ENCODE results near the gene TUNAR. TPM values are rescaled to one million over a fixed set of nuclear protein-coding genes. Genes with fewer than 3 reads are reported as not detected.

The TUNAR gene
- total and polyA plus RNA-seq, 9 donors = 0.04 to 0.93 (median 0.13) TPM; not detected in 1

DNA sequence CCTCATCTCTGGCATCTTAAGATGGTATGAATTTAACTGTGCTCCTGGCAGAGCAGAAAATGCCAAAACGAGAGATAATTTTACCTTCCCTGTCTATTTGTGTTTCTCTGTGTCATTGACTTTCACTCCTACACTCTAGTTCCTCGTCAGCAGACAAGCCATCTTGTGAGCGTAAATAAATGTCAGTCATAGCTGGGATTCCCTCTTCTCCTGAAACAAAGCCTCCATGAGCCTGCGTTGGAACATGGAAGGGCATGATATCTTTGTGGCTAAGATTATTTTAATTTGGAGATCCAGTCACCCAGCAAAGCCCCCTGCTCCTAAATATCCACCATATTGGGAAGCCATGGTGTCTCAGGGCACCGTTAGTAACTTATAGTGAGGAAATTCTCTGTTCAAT, 37.8 kb upstream of the TUNAR start:
- H3K9me3 ChIP-seq (replicated peaks; ENCODE audit: control insufficient read depth, low read depth, low read length) = no peaks in the 10 kb centered on the region

DNA sequence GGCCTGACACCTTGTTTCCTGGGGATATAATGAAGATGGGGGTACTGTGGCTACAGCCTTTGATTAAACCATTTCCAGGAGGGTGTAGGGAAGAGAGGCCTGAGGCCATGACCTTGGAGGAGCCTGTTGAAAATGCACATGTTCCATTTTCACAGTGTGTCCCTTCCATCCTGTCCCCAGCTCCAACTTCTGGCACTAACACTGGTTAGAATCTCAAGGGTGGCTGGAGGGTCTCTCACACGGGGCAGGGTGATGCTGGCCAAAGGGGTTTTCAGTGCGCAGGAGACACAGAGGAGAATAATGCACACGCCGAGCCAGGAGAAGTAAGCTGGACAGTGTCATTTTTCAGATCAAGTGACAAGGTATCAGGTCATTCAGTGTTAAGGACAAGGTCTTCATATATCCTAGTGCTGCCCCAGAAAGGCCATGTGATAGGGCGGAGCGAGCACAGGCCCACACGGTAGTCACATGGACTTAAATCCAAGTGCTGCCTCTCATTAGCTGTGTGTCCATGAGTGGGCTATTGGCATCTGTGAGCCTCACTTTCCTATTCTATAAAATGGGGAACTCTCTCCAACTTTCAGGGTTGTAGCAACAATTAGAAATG, 36.4 kb upstream of the TUNAR start:
- no peaks in the 10 kb centered on the region for H3K36me3 ChIP-seq (ENCODE audit: control insufficient read depth, insufficient read depth, low read length)
- H3K4me1 ChIP-seq (ENCODE audit: control insufficient read depth, insufficient read depth, low read length) = no peaks in the 10 kb centered on the region
- no peak overlapping the region for H3K4me3 ChIP-seq (ENCODE audit: low read length)
- no peaks in the 10 kb centered on the region for H3K9me3 ChIP-seq (replicated peaks; ENCODE audit: control insufficient read depth, low read depth, low read length)
- H3K27me3 ChIP-seq (ENCODE audit: control insufficient read depth, insufficient read depth, low read length) = no peaks in the 10 kb centered on the region
- 75% methylated on average over 4 of the region's 7 CpGs for WGBS (ENCODE audit: insufficient coverage)
- DNase-seq = no peak
- H3K27ac ChIP-seq (ENCODE audit: low read length) = no peak overlapping the region

More for the DNA sequence above, 37.8 kb upstream of the TUNAR start:
- H3K27ac ChIP-seq (ENCODE audit: low read length) = no peak overlapping the region
- peaks cover 2% of the 10 kb centered on the region for H3K27me3 ChIP-seq (ENCODE audit: control insufficient read depth, insufficient read depth, low read length)
- no peak for DNase-seq
- WGBS (ENCODE audit: insufficient coverage) = no CpG with 5 or more reads among the region's 5 CpGs
- no peaks in the 10 kb centered on the region for H3K4me1 ChIP-seq (ENCODE audit: control insufficient read depth, insufficient read depth, low read length)
- H3K36me3 ChIP-seq (ENCODE audit: control insufficient read depth, insufficient read depth, low read length) = no peaks in the 10 kb centered on the region
- H3K4me3 ChIP-seq (ENCODE audit: low read length) = no peak overlapping the region

DNA sequence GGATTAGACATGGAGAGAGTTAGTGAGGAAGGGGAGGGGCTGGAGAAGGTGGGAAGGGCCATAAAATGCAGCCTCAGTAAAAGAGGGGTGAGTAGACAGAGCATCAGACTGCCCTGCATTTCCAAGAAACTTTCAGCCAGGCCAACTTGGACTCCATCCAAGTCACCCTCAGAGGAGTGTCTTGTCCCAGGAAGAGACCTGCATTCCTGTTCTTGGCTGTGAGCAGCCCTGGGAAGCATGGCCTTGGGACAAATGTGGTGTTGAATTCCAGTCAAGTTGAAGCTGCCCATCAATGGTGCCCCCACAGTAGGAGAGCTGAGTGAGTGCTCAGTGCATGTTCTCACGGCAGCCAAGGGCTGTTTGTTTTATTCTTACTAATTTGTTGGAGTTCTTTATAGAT, 35.0 kb upstream of the TUNAR start:
- WGBS (ENCODE audit: insufficient coverage) = no CpG with 5 or more reads among the region's 1 CpG
- H3K4me3 ChIP-seq (ENCODE audit: low read length) = no peak overlapping the region
- no peaks in the 10 kb centered on the region for H3K9me3 ChIP-seq (replicated peaks; ENCODE audit: control insufficient read depth, low read depth, low read length)
- no peak overlapping the region for H3K27ac ChIP-seq (ENCODE audit: low read length)
- no peaks in the 10 kb centered on the region for H3K27me3 ChIP-seq (ENCODE audit: control insufficient read depth, insufficient read depth, low read length)
- no peaks in the 10 kb centered on the region for H3K4me1 ChIP-seq (ENCODE audit: control insufficient read depth, insufficient read depth, low read length)
- H3K36me3 ChIP-seq (ENCODE audit: control insufficient read depth, insufficient read depth, low read length) = no peaks in the 10 kb centered on the region
- no peak for DNase-seq

DNA sequence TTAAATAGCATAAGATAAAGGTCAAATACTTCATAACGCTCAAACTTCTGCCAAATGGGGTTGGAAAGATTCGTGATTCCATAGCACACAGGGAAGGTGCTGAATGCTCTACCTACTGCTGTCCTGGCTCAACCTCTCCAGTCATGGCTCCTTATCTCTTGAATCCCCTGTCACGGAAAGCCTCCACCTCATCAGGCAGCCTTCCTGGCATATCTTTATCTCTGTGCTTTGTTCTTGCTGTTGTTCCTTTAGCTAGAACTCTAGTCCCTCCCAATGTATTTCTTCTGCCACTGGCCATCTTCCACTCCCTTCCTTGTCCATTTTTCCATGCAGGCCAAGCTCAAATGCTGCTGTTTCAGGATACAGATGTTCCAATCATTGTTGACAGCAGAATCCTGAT, 26.9 kb upstream of the TUNAR start:
- Histone ChIP-seq H3K9me3 (replicated peaks; ENCODE audit: control insufficient read depth, low read depth, low read length) (no peaks in the 10 kb centered on the region), H3K4me1 (ENCODE audit: control insufficient read depth, insufficient read depth, low read length) (no peaks in the 10 kb centered on the region), H3K4me3 (ENCODE audit: low read length) (no peak overlapping the region), H3K27ac (ENCODE audit: low read length) (no peak overlapping the region), H3K27me3 (ENCODE audit: control insufficient read depth, insufficient read depth, low read length) (no peaks in the 10 kb centered on the region), H3K36me3 (ENCODE audit: control insufficient read depth, insufficient read depth, low read length) (no peaks in the 10 kb centered on the region)
- 80% methylated on average over 3 of the region's 3 CpGs for WGBS (ENCODE audit: insufficient coverage)
- DNase-seq = no peak

DNA sequence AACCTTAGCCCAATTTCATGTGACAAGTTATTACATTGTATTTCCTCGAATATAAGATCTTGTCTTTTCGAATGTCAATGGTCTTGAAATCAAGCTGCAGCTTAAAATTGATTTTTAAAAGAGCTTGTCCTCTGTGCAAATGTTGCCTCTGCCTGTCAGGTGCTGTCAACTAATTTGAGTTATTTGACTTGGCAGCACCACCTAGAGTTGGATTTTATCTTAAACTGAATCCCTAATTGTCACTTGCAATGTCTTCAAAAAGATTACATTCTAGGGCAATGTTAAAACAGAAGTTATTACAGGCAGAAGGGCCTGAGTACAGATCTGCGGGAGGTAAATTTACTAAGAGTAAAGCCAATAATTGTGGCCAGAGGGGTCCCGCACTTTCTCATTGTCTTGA, 26.2 kb upstream of the TUNAR start:
- no peaks in the 10 kb centered on the region for H3K36me3 ChIP-seq (ENCODE audit: control insufficient read depth, insufficient read depth, low read length)
- DNase-seq = no peak
- H3K4me3 ChIP-seq (ENCODE audit: low read length) = no peak overlapping the region
- no peak overlapping the region for H3K27ac ChIP-seq (ENCODE audit: low read length)
- no peaks in the 10 kb centered on the region for H3K27me3 ChIP-seq (ENCODE audit: control insufficient read depth, insufficient read depth, low read length)
- WGBS (ENCODE audit: insufficient coverage) = no CpG with 5 or more reads among the region's 4 CpGs
- H3K9me3 ChIP-seq (replicated peaks; ENCODE audit: control insufficient read depth, low read depth, low read length) = no peaks in the 10 kb centered on the region
- no peaks in the 10 kb centered on the region for H3K4me1 ChIP-seq (ENCODE audit: control insufficient read depth, insufficient read depth, low read length)

DNA sequence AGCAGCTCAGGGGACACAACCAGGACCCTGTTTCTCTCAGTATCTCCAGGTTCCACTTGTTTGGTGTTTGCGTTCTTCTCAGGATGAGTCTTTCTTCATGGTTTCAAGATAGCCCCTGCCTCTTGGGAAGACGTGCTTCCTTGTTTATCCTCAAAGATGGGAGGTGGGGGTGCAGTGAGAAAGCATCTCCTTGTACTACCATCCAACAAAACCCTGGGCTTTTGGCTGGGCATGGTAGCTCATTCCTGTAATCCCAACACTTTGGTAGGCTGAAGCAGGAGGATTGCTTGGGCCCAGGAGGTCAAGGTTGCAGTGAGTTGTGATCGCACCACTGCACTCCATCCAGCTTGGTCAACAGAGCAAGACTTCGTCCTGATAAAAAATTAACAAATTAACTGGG, 21.0 kb upstream of the TUNAR start:
- H3K27me3 ChIP-seq (ENCODE audit: control insufficient read depth, insufficient read depth, low read length) = no peaks in the 10 kb centered on the region
- no peaks in the 10 kb centered on the region for H3K9me3 ChIP-seq (replicated peaks; ENCODE audit: control insufficient read depth, low read depth, low read length)
- H3K27ac ChIP-seq (ENCODE audit: low read length) = no peak overlapping the region
- no peaks in the 10 kb centered on the region for H3K36me3 ChIP-seq (ENCODE audit: control insufficient read depth, insufficient read depth, low read length)
- no peak overlapping the region for H3K4me3 ChIP-seq (ENCODE audit: low read length)
- WGBS (ENCODE audit: insufficient coverage) = 80% methylated on average over 2 of the region's 4 CpGs
- H3K4me1 ChIP-seq (ENCODE audit: control insufficient read depth, insufficient read depth, low read length) = no peaks in the 10 kb centered on the region
- DNase-seq = no peak

DNA sequence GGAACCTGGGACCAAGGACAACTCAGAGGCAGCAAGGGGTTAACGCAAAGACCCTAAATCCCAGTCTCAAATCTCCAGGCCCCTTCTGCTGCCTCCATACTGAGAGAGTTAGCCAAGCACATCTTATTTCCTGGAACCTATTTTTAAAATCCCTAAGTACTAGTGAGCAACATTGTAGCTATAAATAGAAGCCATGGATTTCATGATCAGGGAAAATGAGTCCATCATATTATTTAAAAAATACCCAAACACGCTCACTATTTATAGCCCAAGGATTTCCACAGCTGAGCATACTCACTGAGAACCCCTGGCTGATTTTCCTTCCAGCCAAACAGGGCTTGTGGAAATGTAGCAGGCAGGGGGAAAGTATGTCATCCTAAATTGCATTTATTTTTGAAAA, 19.4 kb upstream of the TUNAR start:
- Histone ChIP-seq H3K4me1 (ENCODE audit: control insufficient read depth, insufficient read depth, low read length) (no peaks in the 10 kb centered on the region), H3K4me3 (ENCODE audit: low read length) (no peak overlapping the region), H3K9me3 (replicated peaks; ENCODE audit: control insufficient read depth, low read depth, low read length) (no peaks in the 10 kb centered on the region), H3K36me3 (ENCODE audit: control insufficient read depth, insufficient read depth, low read length) (no peaks in the 10 kb centered on the region), H3K27me3 (ENCODE audit: control insufficient read depth, insufficient read depth, low read length) (no peaks in the 10 kb centered on the region), H3K27ac (ENCODE audit: low read length) (no peak overlapping the region)
- WGBS (ENCODE audit: insufficient coverage) = no CpG with 5 or more reads among the region's 2 CpGs
- DNase-seq = peak; percentile 31

DNA sequence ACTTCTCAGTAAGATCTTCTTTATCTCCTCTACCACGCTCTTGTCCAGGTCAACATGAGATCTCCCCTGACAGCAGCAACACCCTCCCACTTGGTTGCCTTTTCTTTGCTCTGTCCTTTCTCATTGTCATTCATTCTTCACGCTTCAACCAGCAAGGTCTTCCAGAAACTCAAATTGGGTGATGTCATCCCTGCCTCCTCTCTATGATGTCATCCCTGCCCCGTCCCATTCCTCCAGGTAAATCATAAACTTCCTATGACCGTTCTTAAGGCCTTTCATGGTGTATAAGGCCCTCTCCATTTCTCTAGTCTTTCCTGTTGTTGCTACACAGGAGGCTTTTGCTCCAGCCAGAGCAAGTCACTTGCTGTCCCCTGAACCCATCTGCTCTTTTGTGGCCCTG, 17.7 kb upstream of the TUNAR start:
- no peak for DNase-seq
- 84% methylated on average over 4 of the region's 4 CpGs for WGBS (ENCODE audit: insufficient coverage)
- H3K4me3 ChIP-seq (ENCODE audit: low read length) = no peak overlapping the region
- no peaks in the 10 kb centered on the region for H3K27me3 ChIP-seq (ENCODE audit: control insufficient read depth, insufficient read depth, low read length)
- no peaks in the 10 kb centered on the region for H3K4me1 ChIP-seq (ENCODE audit: control insufficient read depth, insufficient read depth, low read length)
- H3K36me3 ChIP-seq (ENCODE audit: control insufficient read depth, insufficient read depth, low read length) = no peaks in the 10 kb centered on the region
- H3K9me3 ChIP-seq (replicated peaks; ENCODE audit: control insufficient read depth, low read depth, low read length) = no peaks in the 10 kb centered on the region
- no peak overlapping the region for H3K27ac ChIP-seq (ENCODE audit: low read length)

DNA sequence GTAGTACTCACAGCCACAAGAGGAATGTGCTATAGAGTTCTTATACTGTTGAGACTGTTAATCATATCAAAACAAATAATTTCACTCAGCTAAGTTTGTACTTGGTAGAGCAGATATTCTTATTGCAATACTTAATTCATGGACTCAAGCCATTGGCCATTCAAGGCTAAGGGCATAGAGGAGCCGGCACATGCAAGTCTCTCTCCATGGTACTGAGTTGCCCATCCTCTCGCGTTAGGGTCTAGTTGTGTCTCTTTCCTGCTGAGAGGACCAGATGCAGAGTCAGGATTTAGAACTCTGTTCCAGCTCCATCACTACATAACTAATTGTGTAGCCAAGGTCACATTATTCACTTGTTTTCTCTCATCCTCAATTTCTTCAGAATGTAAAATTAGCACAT, 14.4 kb upstream of the TUNAR start:
- H3K36me3 ChIP-seq (ENCODE audit: control insufficient read depth, insufficient read depth, low read length) = no peaks in the 10 kb centered on the region
- H3K27me3 ChIP-seq (ENCODE audit: control insufficient read depth, insufficient read depth, low read length) = peaks cover 3% of the 10 kb centered on the region
- no peaks in the 10 kb centered on the region for H3K9me3 ChIP-seq (replicated peaks; ENCODE audit: control insufficient read depth, low read depth, low read length)
- no peak overlapping the region for H3K4me3 ChIP-seq (ENCODE audit: low read length)
- DNase-seq = peak; percentile 20
- WGBS (ENCODE audit: insufficient coverage) = 0% methylated on average over 2 of the region's 3 CpGs
- H3K4me1 ChIP-seq (ENCODE audit: control insufficient read depth, insufficient read depth, low read length) = no peaks in the 10 kb centered on the region
- no peak overlapping the region for H3K27ac ChIP-seq (ENCODE audit: low read length)

DNA sequence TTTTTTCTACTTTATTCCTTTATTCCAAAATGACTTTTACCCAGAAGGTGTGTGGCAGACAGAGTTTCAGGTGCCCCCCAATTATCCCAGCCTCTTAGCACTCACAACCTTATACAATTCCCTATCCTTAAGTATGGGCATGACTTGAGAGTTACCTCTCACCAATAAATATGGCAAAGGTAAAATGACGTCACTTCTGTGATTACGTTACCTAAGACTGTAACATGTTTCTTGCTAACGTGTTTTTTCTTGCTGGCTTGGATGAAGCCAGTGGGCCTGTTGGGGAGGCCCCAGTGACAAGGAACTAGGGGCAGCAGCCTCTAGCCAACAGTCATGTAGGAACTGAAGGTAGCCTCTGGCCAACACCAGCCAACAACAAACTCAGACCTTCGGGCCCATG, 13.3 kb upstream of the TUNAR start:
- Histone ChIP-seq H3K27me3 (ENCODE audit: control insufficient read depth, insufficient read depth, low read length) (peaks cover 3% of the 10 kb centered on the region), H3K4me3 (ENCODE audit: low read length) (no peak overlapping the region), H3K27ac (ENCODE audit: low read length) (no peak overlapping the region), H3K4me1 (ENCODE audit: control insufficient read depth, insufficient read depth, low read length) (no peaks in the 10 kb centered on the region), H3K36me3 (ENCODE audit: control insufficient read depth, insufficient read depth, low read length) (no peaks in the 10 kb centered on the region), H3K9me3 (replicated peaks; ENCODE audit: control insufficient read depth, low read depth, low read length) (no peaks in the 10 kb centered on the region)
- no peak for DNase-seq
- WGBS (ENCODE audit: insufficient coverage) = no CpG with 5 or more reads among the region's 4 CpGs

DNA sequence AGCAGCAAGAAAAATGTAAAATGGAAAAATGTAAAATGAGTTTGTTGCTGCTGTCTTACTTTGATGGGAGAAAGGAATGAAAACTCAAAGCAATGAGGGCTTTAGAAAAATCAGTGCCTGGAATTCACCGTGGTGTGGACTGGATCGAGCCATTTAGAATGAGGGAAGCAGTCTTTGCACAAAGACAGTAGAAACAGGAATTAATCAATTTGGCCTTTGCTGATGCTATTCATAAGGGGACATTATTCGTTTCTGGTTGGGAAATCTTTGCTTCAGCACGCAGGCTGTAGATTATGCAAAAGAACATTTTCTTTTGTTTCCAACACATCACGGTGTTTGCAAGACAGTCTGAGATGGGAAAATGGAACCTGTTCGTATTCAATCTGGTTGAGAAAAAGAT, 6.9 kb upstream of the TUNAR start:
- Histone ChIP-seq H3K4me3 (ENCODE audit: low read length) (no peak overlapping the region), H3K27me3 (ENCODE audit: control insufficient read depth, insufficient read depth, low read length) (peaks cover 16% of the 10 kb centered on the region), H3K9me3 (replicated peaks; ENCODE audit: control insufficient read depth, low read depth, low read length) (no peaks in the 10 kb centered on the region), H3K27ac (ENCODE audit: low read length) (no peak overlapping the region), H3K4me1 (ENCODE audit: control insufficient read depth, insufficient read depth, low read length) (no peaks in the 10 kb centered on the region), H3K36me3 (ENCODE audit: control insufficient read depth, insufficient read depth, low read length) (no peaks in the 10 kb centered on the region)
- DNase-seq = no peak
- WGBS (ENCODE audit: insufficient coverage) = 72% methylated on average over 2 of the region's 6 CpGs
